LoVo (cell line): ENCODE results near the gene ZNF365.
A peak's percentile ranks its signal among the peaks of the same experiment; 100 is the strongest.

Source experiments
- DNase-seq: peaks from one replicate; pipeline ENCODE4 v3.0.0-alpha.2; 2016; ENCODE audit warnings: low spot score

The ZNF365 gene

GRCh38 chr10:62422068-62422590, 48.0 kb downstream of the ZNF365 start:
- no peak for DNase-seq

- no peak for DNase-seq
Observed at GRCh38 chr10:62424026-62424425, 49.9 kb downstream of the ZNF365 start.

- peak; percentile 46 for DNase-seq
Observed at GRCh38 chr10:62426086-62426485, 51.9 kb downstream of the ZNF365 start.

GRCh38 chr10:62426600-62426999, 52.4 kb downstream of the ZNF365 start:
- peak; percentile 43 for DNase-seq

- DNase-seq: no peak
Observed at GRCh38 chr10:62430881-62431280, 56.7 kb downstream of the ZNF365 start.

- peak; percentile 62 for DNase-seq
Observed at GRCh38 chr10:62433181-62433692, 59.1 kb downstream of the ZNF365 start.

GRCh38 chr10:62433901-62434300, 59.7 kb downstream of the ZNF365 start:
- no peak for DNase-seq

- DNase-seq: peak; percentile 60
Observed at GRCh38 chr10:62437696-62438095, 63.5 kb downstream of the ZNF365 start.

- no peak for DNase-seq
Observed at GRCh38 chr10:62442006-62442405, 67.8 kb downstream of the ZNF365 start.

- no peak for DNase-seq
Observed at GRCh38 chr10:62442894-62443669, 68.9 kb downstream of the ZNF365 start.

- DNase-seq: no peak
Observed at GRCh38 chr10:62443866-62444265, 69.7 kb downstream of the ZNF365 start.

GRCh38 chr10:62446627-62447026, 72.5 kb downstream of the ZNF365 start:
- no peak for DNase-seq

- no peak for DNase-seq
Observed at GRCh38 chr10:62450912-62451610, 76.9 kb downstream of the ZNF365 start.

- peak; percentile 22 for DNase-seq
Observed at GRCh38 chr10:62451611-62451975, 77.4 kb downstream of the ZNF365 start.
